Activated CD8-positive, alpha-beta memory T cell treated with anti-CD3 and anti-CD28 coated beads for 24 hours (primary cell): Measurements from ENCODE around the gene UBE2Q2.

Source experiments
- DNase-seq: peaks from one replicate; pipeline ENCODE4 v3.0.0-alpha.2; 2020

Gene UBE2Q2

DNA sequence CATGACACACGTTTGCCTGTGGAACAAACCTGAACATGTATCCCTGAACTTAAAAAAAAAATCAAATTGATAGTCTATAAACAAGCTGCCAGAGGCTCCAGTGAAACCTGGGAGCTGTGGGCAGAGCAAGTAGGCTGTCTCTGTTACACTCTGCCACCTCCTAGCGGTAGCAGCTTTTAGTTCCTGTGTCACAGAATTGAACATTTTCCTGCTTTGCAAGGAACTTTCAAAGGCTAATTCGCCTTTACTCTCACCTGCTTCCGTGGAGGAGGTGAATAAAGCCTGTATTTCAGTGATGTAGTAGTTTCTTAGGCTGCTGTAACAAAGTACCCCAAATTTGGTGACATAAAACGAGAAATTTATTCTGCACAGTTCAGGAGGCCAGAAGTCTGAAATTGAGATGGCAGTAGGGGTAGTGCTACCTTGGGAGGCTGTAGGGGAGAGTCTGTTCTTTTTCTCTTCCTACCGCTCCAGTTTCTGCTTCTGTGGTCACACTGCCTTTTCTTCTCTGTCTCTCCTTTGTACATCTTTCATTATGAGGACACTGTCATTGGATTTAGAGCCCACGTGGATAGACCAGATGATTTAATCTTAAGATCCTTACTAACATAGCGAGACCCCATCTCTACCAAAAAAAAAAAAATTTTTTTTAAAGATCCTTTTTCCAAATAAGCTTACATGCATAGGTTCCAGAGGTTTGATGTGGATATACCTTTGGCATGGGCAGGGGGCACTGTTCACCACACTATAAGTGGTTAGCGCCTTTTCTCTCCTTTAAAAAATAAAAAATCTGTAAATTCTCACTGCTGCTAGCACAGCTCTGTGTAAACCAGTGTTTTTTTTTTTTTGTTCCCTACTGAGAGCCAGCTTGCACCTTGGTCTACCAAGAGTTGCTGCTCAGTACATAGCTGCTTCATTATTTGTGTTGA, 85.7 kb downstream of the UBE2Q2 start:
- no peak for DNase-seq

DNA sequence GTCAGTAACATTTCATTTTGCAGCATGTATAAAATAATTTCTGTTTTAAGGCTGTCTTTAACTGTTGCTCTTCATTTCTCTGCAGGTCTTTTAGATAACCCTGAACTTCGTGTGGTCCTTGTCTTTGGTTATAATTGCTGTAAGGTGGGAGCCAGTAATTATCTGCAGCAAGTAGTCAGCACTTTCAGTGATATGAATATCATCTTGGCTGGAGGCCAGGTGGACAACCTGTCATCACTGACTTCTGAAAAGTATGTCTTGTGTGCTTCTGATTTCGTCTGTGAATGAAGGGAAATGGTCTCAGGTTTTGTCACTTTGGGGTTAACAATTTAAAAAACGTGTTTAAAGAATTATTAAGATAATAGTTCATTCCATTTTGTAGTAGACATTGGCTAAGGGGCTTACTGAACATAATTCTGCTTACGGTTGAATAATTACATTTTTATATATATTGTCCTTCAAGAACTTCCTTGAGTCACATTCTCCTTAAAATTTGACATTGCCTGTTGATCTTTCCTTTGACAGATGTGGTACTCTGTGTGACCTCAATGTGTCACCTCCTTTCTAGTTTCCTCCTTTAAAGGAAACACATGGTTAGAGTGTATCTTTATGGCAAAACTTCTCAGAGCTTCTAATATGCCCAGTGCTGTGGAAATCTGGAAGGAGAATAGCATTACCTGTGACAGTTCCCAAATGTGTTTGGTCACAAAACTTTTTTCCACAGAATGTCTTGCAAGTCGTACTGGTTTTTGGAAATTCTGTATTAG, 86.7 kb downstream of the UBE2Q2 start:
- DNase-seq, result no peak

DNA sequence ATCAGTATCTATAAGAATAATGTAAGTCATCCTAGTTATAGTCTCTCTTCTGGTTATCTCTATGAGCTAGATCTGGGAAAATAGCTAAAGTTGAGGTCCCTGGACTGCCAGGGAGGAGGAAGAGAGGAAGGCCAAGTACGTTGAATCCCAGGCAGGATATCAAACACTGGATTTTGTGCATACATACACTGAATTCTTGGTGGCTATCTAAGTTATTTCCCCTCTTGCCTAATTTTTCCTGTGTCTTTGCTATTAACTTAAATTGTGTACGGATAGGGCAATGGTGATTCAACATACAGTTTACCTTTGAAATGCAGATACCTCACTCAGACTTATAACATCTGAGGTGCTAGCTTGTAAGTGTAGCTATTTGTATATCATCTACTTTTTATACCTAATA, 87.6 kb downstream of the UBE2Q2 start:
- DNase-seq, result no peak

DNA sequence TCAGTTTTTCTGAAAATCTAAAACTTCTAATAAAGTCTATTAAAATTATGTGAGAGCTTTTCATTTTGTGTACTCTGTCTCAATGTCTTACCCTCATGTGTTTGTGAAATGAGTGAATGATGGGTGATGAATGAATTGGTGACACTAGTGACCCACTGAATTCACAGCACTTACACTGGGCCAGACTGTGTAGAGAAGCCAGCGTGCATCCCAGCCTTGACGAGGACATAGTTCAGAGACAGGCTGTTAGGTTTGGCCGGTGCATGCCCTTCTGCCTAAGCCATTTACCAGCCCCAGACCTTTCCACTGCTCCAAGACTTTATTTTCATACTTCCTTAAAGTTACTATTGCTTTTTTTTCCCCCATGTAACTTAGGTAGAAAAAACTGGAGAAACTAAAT, 99.2 kb downstream of the UBE2Q2 start:
- DNase-seq, result no peak

DNA sequence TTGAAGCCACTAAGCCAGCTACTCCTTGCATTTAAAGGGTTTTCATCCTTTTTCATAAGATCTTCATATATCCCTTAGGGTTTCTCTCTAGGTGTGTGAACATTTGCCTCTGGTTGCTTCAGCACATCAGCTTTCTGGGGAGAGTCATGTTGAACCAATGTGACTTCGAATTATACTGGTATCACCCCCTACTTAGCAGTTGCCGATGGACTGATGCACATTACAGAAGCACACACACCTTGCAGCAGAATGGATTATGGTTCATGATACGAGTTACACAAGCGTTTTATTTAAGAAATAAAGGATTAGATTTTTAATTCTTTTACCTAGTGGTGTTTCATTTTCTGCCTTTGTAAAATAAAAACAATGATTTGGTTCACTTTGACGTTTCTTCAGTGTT, 100.0 kb downstream of the UBE2Q2 start:
- no peak for DNase-seq

DNA sequence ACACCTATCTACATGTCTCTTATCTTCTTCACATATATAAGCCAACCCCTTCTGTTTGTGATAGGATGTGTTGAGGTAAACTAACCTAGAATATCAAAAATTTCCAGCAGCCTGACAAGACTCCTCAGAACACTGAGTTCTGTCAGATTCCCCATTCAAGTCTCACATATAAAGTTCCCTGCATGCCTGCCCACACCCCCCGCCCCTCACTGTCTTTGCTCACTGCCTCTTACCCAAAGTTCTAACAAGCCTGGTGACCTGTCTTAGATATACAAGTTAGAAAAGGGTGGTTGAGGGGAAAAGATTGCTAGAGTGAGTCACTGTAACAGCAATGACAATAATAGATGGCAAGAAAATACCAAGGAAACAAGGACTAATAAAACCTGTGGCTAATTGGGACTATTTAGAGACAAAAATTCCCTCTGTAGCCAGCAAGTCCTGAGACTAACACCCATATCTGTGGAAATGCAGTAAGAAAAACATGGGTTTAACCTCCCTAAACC, 100.5 kb downstream of the UBE2Q2 start:
- no peak for DNase-seq

DNA sequence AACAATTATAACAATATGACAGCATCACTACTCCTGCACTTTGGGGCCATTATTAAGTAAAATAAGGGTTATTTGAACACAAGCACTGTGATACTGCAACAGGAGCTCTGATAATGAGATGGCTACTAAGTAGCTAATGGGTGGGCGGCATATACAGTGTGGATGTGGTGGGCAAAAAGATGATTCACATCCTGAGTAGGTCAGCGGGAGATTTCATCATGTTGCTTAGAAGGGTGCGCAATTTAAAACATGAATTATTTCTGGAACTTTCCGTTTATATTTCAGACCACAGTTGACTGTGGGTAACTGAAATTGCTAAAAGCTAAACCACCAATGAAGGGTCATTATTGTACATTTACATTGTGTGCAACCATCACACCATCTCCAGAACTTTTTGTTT, 102.7 kb downstream of the UBE2Q2 start:
- DNase-seq, result no peak

DNA sequence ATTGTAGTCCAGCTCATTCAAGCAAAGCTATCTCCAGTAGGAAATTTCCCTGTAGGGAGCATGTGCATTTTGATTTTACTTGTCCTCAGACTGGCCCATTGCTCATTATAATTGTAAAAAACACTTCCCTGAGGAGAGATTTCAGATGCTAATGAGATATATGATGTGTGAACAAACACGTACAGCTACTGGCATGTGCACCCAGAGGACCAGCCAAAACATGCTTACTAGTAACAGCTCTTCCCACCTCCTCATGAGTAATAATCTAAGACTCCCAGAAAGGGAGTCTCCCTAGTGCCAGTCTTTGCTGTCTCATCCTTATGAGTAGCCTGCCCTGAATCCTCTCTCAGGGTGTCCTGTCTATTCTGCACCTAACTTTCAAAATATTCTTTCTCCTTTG, 103.8 kb downstream of the UBE2Q2 start:
- no peak for DNase-seq

DNA sequence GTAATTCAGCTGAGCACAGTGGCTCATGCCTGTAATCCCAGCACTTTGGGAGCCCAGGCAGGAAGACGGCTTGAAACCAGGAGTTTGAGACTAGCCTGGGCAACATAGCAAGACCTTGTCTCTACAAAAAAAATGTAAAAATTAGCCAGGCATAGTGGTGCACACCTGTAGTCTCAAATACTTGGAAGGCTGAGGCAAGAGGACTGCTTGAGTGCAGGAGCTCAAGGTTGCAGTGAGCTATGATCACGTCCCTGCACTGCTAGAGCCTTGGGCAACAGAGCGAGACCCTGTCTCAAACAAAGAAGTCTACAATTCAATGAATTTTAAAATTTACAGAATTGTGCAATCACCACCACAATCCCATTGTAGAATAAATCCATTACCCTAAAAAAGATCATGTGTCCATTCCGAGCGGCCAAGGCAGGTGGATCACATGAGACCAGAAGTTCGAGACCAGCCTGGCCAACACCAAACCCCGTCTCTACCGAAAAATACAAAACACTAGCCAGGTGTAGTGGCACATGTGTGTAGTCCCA, 105.6 kb downstream of the UBE2Q2 start:
- no peak for DNase-seq
